ENCODE results near the gene VPS13C. TPM values are rescaled to one million over a fixed set of nuclear protein-coding genes. Genes with fewer than 3 reads are reported as not detected.
A peak's percentile ranks its signal among the peaks of the same experiment; 100 is the strongest.

The VPS13C gene
- total RNA-seq, 8 experiments from 2014 or later, result 31.2 to 166 (median 63.2) TPM

GRCh38 chr15:62067448-62068044, 7.3 kb upstream of the VPS13C start:
- Histone ChIP-seq H3K4me3 (peak overlapping the region; percentile 34 to 47 (median 41)), H3K27ac (no peak overlapping the region), H3K4me1 (replicated peaks in 1 of 2) (peaks cover 2 to 6% of the 10 kb centered on the region in 2 donors)
- in situ Hi-C loops (cut with MboI; ENCODE audit: low pct_unique_long_range_greater_than_20kb in 2 of 9, low sequenced_read_pairs in 9 of 9, unreplicated experiment in 9 of 9), result loop anchor here in 1 of 9 experiments (25.0 kb wide), 1 partner anchor 245 kb away; no protein-coding TSS in a partner anchor
- WGBS, 10 experiments, result 3 to 40% (median 7%) methylated on average over 1 to 8 of the region's 62 CpGs; no CpG with 5 or more reads in 4 of the 10 experiments
- ATAC-seq (replicated peaks in 6 of 8), result peak; percentile 15 to 80 (median 64)

- ATAC-seq (replicated peaks in 6 of 8), result peak; percentile 14 to 89 (median 69)
- peaks cover 2 to 6% of the 10 kb centered on the region in 2 donors for H3K4me1 ChIP-seq (replicated peaks in 1 of 2)
- peak within 1 kb of the TSS; percentile 34 to 47 (median 41) for H3K4me3 ChIP-seq
- no peak within 1 kb of the TSS for H3K27ac ChIP-seq
- in situ Hi-C loops (cut with MboI; ENCODE audit: low pct_unique_long_range_greater_than_20kb in 2 of 9, low sequenced_read_pairs in 9 of 9, unreplicated experiment in 9 of 9), result loop anchor here in 1 of 9 experiments (25.0 kb wide), 1 partner anchor 245 kb away; no protein-coding TSS in a partner anchor
- WGBS, 10 experiments, result 0 to 31% (median 9%) methylated on average over 1 to 22 of the region's 33 CpGs
Measured at GRCh38 chr15:62066663-62067447, 6.6 kb upstream of the VPS13C start, which contains the start of gene C2CD4A. Gene C2CD4A, plus strand, starts transcription at chr15:62066977. Its CDS starts 637 bp downstream, at chr15:62067614.

DNA sequence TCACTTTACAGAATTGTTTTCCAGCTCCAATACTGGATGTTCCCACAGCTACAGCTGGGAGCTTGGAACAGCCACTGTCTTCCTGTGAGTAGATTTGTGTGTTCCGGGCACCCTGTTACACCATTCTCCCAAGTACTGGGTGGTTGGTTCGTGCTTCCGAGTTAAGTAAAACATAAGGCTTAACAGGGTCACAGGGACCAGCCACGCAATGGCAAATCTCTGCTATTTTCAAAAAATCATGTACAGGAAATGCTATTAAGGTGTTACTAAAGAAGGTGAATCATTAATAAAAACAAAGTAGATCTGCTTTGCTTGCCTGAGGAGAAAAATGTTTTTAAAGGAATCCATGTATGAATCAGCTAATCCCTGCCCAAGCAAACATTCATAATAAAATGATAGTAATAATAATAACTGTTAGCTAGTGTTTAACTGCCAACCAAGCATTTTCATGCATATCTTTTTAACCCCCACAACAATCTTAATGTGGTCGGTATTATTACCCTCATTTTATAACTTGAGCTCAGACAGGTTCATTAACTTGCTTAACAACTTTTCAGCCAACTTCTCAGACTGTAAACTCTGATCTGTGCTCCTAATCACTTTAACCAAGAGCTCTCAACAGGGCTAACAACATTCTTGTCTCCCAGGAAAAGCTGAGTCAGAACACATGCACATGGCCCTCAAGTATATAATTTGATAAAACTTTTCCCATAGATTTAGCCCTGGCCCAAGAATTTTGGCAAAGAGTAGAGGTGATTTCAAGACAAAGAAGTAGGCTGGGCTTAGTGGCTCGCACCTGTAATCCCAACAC, 3.8 kb upstream of the VPS13C start:
- ATAC-seq (replicated peaks in 6 of 8), result no peak
- WGBS, 10 experiments, result 17 to 91% (median 78%) methylated on average over 1 to 5 of the region's 6 CpGs
- no peak overlapping the region for H3K27ac ChIP-seq

DNA sequence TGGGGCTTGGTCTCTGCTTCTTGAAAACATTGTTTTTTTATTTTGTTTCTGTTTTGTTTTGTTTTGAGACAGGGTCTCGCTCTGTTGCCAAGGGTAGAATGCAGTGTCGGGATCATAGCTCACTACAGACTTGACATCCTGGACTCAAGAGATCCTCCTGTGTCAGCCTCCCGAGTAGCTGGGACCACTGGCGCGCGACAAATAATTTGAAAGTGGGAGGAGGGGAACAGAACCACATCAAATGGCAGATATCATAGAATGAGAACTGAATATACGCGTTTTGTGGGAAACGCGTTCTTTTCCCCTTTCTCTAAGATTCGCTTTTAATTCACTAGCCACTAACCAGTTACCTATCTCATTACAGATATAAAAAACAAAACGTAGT, 641 bp upstream of the VPS13C start:
- peaks cover 2 to 3% of the 10 kb centered on the region in 2 donors for H3K4me1 ChIP-seq (replicated peaks in 1 of 2)
- 0 to 66% (median 33%) methylated on average over 2 to 12 of the region's 12 CpGs for WGBS, 10 experiments
- in situ Hi-C loops (cut with MboI; ENCODE audit: low pct_unique_long_range_greater_than_20kb in 2 of 9, low sequenced_read_pairs in 9 of 9, unreplicated experiment in 9 of 9), result loop anchor here in 1 of 9 experiments (25.0 kb wide), 1 partner anchor 251 kb away; no protein-coding TSS in a partner anchor
- peak in 2 of 8 experiments; percentile 3 for ATAC-seq (replicated peaks in 6 of 8)
- peak overlapping the region; percentile 55 to 72 (median 59) for H3K4me3 ChIP-seq
- no peak overlapping the region for H3K27ac ChIP-seq

More for the DNA sequence above, 3.8 kb upstream of the VPS13C start:
- no peak overlapping the region for H3K4me3 ChIP-seq
- H3K4me1 ChIP-seq (replicated peaks in 1 of 2), result peaks cover 2 to 6% of the 10 kb centered on the region in 2 donors
- in situ Hi-C loops (cut with MboI; ENCODE audit: low pct_unique_long_range_greater_than_20kb in 2 of 9, low sequenced_read_pairs in 9 of 9, unreplicated experiment in 9 of 9), result loop anchor here in 1 of 9 experiments (25.0 kb wide), 1 partner anchor 248 kb away; no protein-coding TSS in a partner anchor

DNA sequence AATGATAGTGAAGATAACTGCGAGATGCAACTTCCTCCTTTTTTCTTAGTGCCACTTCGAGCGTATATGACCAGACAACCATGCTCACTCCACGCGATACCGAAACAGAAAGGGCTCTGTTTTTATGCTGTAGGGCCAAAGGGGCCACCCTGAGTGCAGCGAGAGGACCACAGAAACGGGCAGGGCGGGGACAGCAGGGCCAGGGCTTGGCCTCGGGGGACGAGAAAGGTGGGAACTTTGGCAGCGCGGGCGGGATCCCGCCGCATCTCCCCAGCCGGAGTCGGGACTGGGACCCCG, 483 bp downstream of the VPS13C start:
- Histone ChIP-seq H3K4me1 (replicated peaks in 1 of 2) (peaks cover 2 to 3% of the 10 kb centered on the region in 2 donors), H3K27ac (peak overlapping the region; percentile 21 to 69), H3K4me3 (peak overlapping the region; percentile 55 to 72 (median 59))
- WGBS, 10 experiments, result 0% methylated on average over 1 to 8 of the region's 19 CpGs; no CpG with 5 or more reads in 5 of the 10 experiments
- peak; percentile 38 to 54 (median 50) for ATAC-seq (replicated peaks in 6 of 8)
- in situ Hi-C loops (cut with MboI; ENCODE audit: low pct_unique_long_range_greater_than_20kb in 2 of 9, low sequenced_read_pairs in 9 of 9, unreplicated experiment in 9 of 9), result loop anchor here in 1 of 9 experiments (25.0 kb wide), 1 partner anchor 253 kb away; no protein-coding TSS in a partner anchor

- 0 to 21% (median 7%) methylated on average over 5 to 13 of the region's 13 CpGs for WGBS, 10 experiments
- Histone ChIP-seq H3K4me3 (peak overlapping the region; percentile 55 to 72 (median 59)), H3K4me1 (replicated peaks in 1 of 2) (peaks cover 2 to 3% of the 10 kb centered on the region in 2 donors), H3K27ac (no peak overlapping the region)
- ATAC-seq (replicated peaks in 6 of 8), result no peak
- in situ Hi-C loops (cut with MboI; ENCODE audit: low pct_unique_long_range_greater_than_20kb in 2 of 9, low sequenced_read_pairs in 9 of 9, unreplicated experiment in 9 of 9), result loop anchor here in 1 of 9 experiments (25.0 kb wide), 1 partner anchor 253 kb away; no protein-coding TSS in a partner anchor
Measured at GRCh38 chr15:62059108-62059815, 985 bp downstream of the VPS13C start.

- in situ Hi-C loops (cut with MboI; ENCODE audit: low pct_unique_long_range_greater_than_20kb in 2 of 9, low sequenced_read_pairs in 9 of 9, unreplicated experiment in 9 of 9), result loop anchor here in 1 of 9 experiments (25.0 kb wide), 1 partner anchor 254 kb away; no protein-coding TSS in a partner anchor
- WGBS, 10 experiments, result 65 to 100% (median 92%) methylated on average over 2 to 5 of the region's 5 CpGs
- Histone ChIP-seq H3K4me3 (peak overlapping the region in 1 of 5 donors; percentile 59), H3K27ac (no peak overlapping the region), H3K4me1 (replicated peaks in 1 of 2) (peaks cover 2 to 3% of the 10 kb centered on the region in 2 donors)
- no peak for ATAC-seq (replicated peaks in 6 of 8)
Measured at GRCh38 chr15:62058327-62059028, 1.8 kb downstream of the VPS13C start.

GRCh38 chr15:62057341-62057980, 2.8 kb downstream of the VPS13C start:
- Histone ChIP-seq H3K4me1 (replicated peaks in 1 of 2) (peaks cover 2 to 3% of the 10 kb centered on the region in 2 donors), H3K27ac (no peak overlapping the region), H3K4me3 (no peak overlapping the region)
- WGBS, 10 experiments, result 84 to 100% (median 96%) methylated on average over 2 to 4 of the region's 4 CpGs; no CpG with 5 or more reads in 1 of the 10 experiments
- no peak for ATAC-seq (replicated peaks in 6 of 8)
- in situ Hi-C loops (cut with MboI; ENCODE audit: low pct_unique_long_range_greater_than_20kb in 2 of 9, low sequenced_read_pairs in 9 of 9, unreplicated experiment in 9 of 9), result loop anchor here in 1 of 9 experiments (25.0 kb wide), 1 partner anchor 255 kb away; no protein-coding TSS in a partner anchor

- in situ Hi-C loops (cut with MboI; ENCODE audit: low pct_unique_long_range_greater_than_20kb in 2 of 9, low sequenced_read_pairs in 9 of 9, unreplicated experiment in 9 of 9), result loop anchor here in 1 of 9 experiments (25.0 kb wide), 1 partner anchor 257 kb away; no protein-coding TSS in a partner anchor
- no peak overlapping the region for H3K4me3 ChIP-seq
- 83 to 100% (median 92%) methylated on average over 1 to 5 of the region's 5 CpGs; no CpG with 5 or more reads in 2 of the 10 experiments for WGBS, 10 experiments
- H3K27ac ChIP-seq, result no peak overlapping the region
- H3K4me1 ChIP-seq (replicated peaks in 1 of 2), result peaks cover 2 to 3% of the 10 kb centered on the region in 2 donors
- no peak for ATAC-seq (replicated peaks in 6 of 8)
Measured at GRCh38 chr15:62054979-62055378, 5.3 kb downstream of the VPS13C start.

- H3K27ac ChIP-seq, result no peak overlapping the region
- ATAC-seq (replicated peaks in 6 of 8), result no peak
- in situ Hi-C loops (cut with MboI; ENCODE audit: low pct_unique_long_range_greater_than_20kb in 2 of 9, low sequenced_read_pairs in 9 of 9, unreplicated experiment in 9 of 9), result loop anchor here in 1 of 9 experiments (25.0 kb wide), 1 partner anchor 259 kb away; no protein-coding TSS in a partner anchor
- whole genome bisulfite sequencing, 10 experiments, result 57 to 100% (median 88%) methylated on average over 1 to 4 of the region's 5 CpGs; no CpG with 5 or more reads in 1 of the 10 experiments
- H3K4me1 ChIP-seq (replicated peaks in 1 of 2), result peaks cover 2 to 3% of the 10 kb centered on the region in 2 donors
- no peak overlapping the region for H3K4me3 ChIP-seq
Measured at GRCh38 chr15:62053439-62054085, 6.7 kb downstream of the VPS13C start.
